HCT116 (cell line): Measurements from ENCODE around the gene FNBP1L. TPM values are rescaled to one million over a fixed set of nuclear protein-coding genes. Genes with fewer than 3 reads are reported as not detected.

Source experiments
- ATAC-seq: fragments of 200-7000 bp; cut with Tn5 transposase; 2 replicates; pipeline ENCODE4 v1.9.1; 2020; ENCODE audit warnings: mild to moderate bottlenecking, moderate library complexity
- BruUV-seq: library from RNA; stranded (reverse); fragments of 400-500 nt; replicated peaks from 2 replicates; lab custom pipeline; 2021; lab: Mats Ljungman, UMichigan
- CTCF ChIA-PET: fragments of 300-600 bp; sonication (Branson Sonifier 250); formaldehyde crosslinking; loops from one replicate; lab custom pipeline; 2021; ENCODE audit warnings: antibody characterized with exemption; lab: Charles Lee
- POLR2A ChIA-PET: fragments of 300-600, 350-600 bp; sonication (Branson Sonifier 250); formaldehyde crosslinking; loops from one replicate; lab custom pipeline; 2021; ENCODE audit warnings: antibody characterized with exemption; lab: Charles Lee
- RAD21 ChIA-PET, 2 experiments: fragments of 300-600 bp; sonication (Branson Sonifier 250); formaldehyde crosslinking; loops; one replicate each; lab custom pipeline; 2023; ENCODE audit warnings: low total read pairs in 2 of 2; ENCODE audit not compliant: uncharacterized antibody in 2 of 2, unreplicated experiment in 2 of 2, low non-redundant PET in 1 of 2; lab: Charles Lee
- DNase-seq: peaks from one replicate; pipeline ENCODE4 v3.0.0-alpha.2; 2010; ENCODE audit warnings: low read depth, low spot score
- H2AFZ ChIP-seq: fragments of 200-600 bp; shearing (Covaris generic), sonication (generic); 2 replicates; pipeline ENCODE4 v1.6.1; 2017; ENCODE audit warnings: low read depth, mixed run types, mixed read lengths, antibody characterized with exemption, low read length; ENCODE audit not compliant: poor library complexity, severe bottlenecking
- H3K27ac ChIP-seq: 2 replicates; pipeline ENCODE4 v1.5.1; 2012; ENCODE audit warnings: low read depth, low read length
- H3K27me3 ChIP-seq: fragments of 200-600 bp; sonication (generic); 2 replicates; pipeline ENCODE4 v1.6.1; 2016; ENCODE audit warnings: mixed run types, low read length, mixed read lengths; ENCODE audit not compliant: insufficient read depth
- H3K36me3 ChIP-seq, 2 experiments: fragments of 200-500 bp in 1 of 2; fragments of 200-600 bp in 1 of 2; sonication (Bioruptor generic) in 1 of 2; sonication (generic) in 1 of 2; 2 replicates each; pipeline versions ENCODE4 v1.5.1 to v1.6.1; 2014 to 2016; ENCODE audit warnings: low read length in 2 of 2, inconsistent platforms in 1 of 2, mixed read lengths in 1 of 2, mixed run types in 1 of 2; ENCODE audit not compliant: insufficient read depth in 2 of 2, control insufficient read depth in 1 of 2
- H3K4me1 ChIP-seq, 2 experiments: fragments of 200-600 bp in 1 of 2; sonication (generic) in 1 of 2; 2 replicates each; pipeline versions ENCODE4 v1.5.1 to v1.6.1; 2012 to 2017; ENCODE audit warnings: low read length in 2 of 2, inconsistent platforms in 1 of 2, mild to moderate bottlenecking in 1 of 2, mixed read lengths in 1 of 2, mixed run types in 1 of 2, moderate library complexity in 1 of 2; ENCODE audit not compliant: insufficient read depth in 2 of 2, control insufficient read depth in 1 of 2
- H3K4me2 ChIP-seq: fragments of 200-600 bp; sonication (generic); 2 replicates; pipeline ENCODE4 v1.6.1; 2017; ENCODE audit warnings: mixed run types, low read length, mixed read lengths
- H3K4me3 ChIP-seq, 2 experiments: fragments of 200-600 bp in 1 of 2; sonication (generic) in 1 of 2; replicated peaks in 1 of 2; 2 replicates each; pipeline ENCODE4 v1.5.1; 2011 to 2016; ENCODE audit warnings: low read length in 2 of 2, control low read depth in 1 of 2, low read depth in 1 of 2, mild to moderate bottlenecking in 1 of 2, mixed read lengths in 1 of 2, mixed run types in 1 of 2
- H3K79me2 ChIP-seq: fragments of 200-600 bp; sonication (generic); 2 replicates; pipeline ENCODE4 v1.6.1; 2017; ENCODE audit warnings: mild to moderate bottlenecking, mixed run types, low read length, moderate library complexity, mixed read lengths; ENCODE audit not compliant: insufficient read depth
- H3K9ac ChIP-seq: fragments of 200-600 bp; sonication (generic); 2 replicates; pipeline ENCODE4 v1.6.1; 2016; ENCODE audit warnings: low read length, mixed read lengths
- H3K9me2 ChIP-seq: fragments of 200-600 bp; sonication (generic), shearing (Covaris generic); 2 replicates; pipeline ENCODE4 v1.6.1; 2017; ENCODE audit warnings: mixed run types, mild to moderate bottlenecking, moderate library complexity; ENCODE audit not compliant: insufficient read depth
- H3K9me3 ChIP-seq, 2 experiments: fragments of 200-500 bp in 1 of 2; fragments of 200-600 bp in 1 of 2; sonication (Bioruptor generic) in 1 of 2; sonication (generic) in 1 of 2; 2 replicates each; pipeline ENCODE4 v1.6.1; 2014 to 2017; ENCODE audit warnings: low read length in 2 of 2, mixed read lengths in 2 of 2, inconsistent platforms in 1 of 2, low read depth in 1 of 2, mild to moderate bottlenecking in 1 of 2, mixed run types in 1 of 2, moderate library complexity in 1 of 2; ENCODE audit not compliant: control insufficient read depth in 1 of 2, insufficient read depth in 1 of 2
- H4K20me1 ChIP-seq: fragments of 200-600 bp; sonication (generic), shearing (Covaris generic); 2 replicates; pipeline ENCODE4 v1.6.1; 2017; ENCODE audit warnings: mixed run types, mild to moderate bottlenecking, moderate library complexity; ENCODE audit not compliant: insufficient read depth
- CEBPB ChIP-seq: IDR thresholded peaks from 2 replicates; pipeline ENCODE4 v1.6.1; 2012; ENCODE audit warnings: low read depth
- EGR1 ChIP-seq: IDR thresholded peaks from 2 replicates; pipeline ENCODE4 v1.6.1; 2012; ENCODE audit warnings: low read depth
- ELF1 ChIP-seq: IDR thresholded peaks from 2 replicates; pipeline ENCODE4 v1.6.1; 2012; ENCODE audit warnings: low read depth, borderline replicate concordance
- YY1 ChIP-seq: IDR thresholded peaks from 2 replicates; pipeline ENCODE4 v1.6.1; 2011; ENCODE audit warnings: low read length, low read depth, moderate library complexity, mild to moderate bottlenecking; ENCODE audit not compliant: insufficient replicate concordance; ENCODE audit errors: extremely low read depth
- ZFX ChIP-seq: fragments of 450-650 bp; IDR thresholded peaks from 2 replicates; pipeline ENCODE4 v1.6.1; 2017
- ZNF274 ChIP-seq: fragments of 200-500 bp; sonication (Bioruptor generic); IDR thresholded peaks from 2 replicates; pipeline ENCODE4 v1.6.1; 2014; ENCODE audit warnings: mild to moderate bottlenecking, low read depth, low read length, inconsistent platforms
- intact Hi-C: fragments of 100-400 bp; cut with micrococcal nuclease; formaldehyde crosslinking; loops from 2 replicates; pipeline ENCODE4 v1.10.0; 2022
- total RNA-seq: library from RNA; stranded (reverse); gene quantifications from one replicate; pipeline ENCODE4 v1.2.1, GENCODE V29; 2021; ENCODE audit not compliant: unreplicated experiment
- TF ChIP-seq, protein P1 (sequence below): IDR thresholded peaks from 2 replicates; pipeline ENCODE4 v1.6.1; 2012
- TF ChIP-seq, protein P2 (sequence below): IDR thresholded peaks from 2 replicates; pipeline ENCODE4 v1.6.1; 2011; ENCODE audit warnings: mild to moderate bottlenecking, low read length, moderate library complexity; ENCODE audit not compliant: insufficient replicate concordance; ENCODE audit errors: extremely low read depth

FNBP1L gene
- total RNA-seq, 1 experiment from 2014 or later: 26.1 TPM

GRCh38 chr1:93549811-93550210 lies 101.9 kb downstream of the FNBP1L start:
- H2AFZ ChIP-seq: no peak overlapping the region
- H3K4me1 ChIP-seq: peaks cover 4 to 15% of the 10 kb centered on the region in 2 experiments; a peak in 3 of 4 replicates
- TF ChIP-seq ELF1: no peak
- TF ChIP-seq, protein P1, sequence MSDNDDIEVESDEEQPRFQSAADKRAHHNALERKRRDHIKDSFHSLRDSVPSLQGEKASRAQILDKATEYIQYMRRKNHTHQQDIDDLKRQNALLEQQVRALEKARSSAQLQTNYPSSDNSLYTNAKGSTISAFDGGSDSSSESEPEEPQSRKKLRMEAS: no peak
- no peak for TF ChIP-seq CEBPB
- TF ChIP-seq EGR1: no peak
- TF ChIP-seq, protein P2, sequence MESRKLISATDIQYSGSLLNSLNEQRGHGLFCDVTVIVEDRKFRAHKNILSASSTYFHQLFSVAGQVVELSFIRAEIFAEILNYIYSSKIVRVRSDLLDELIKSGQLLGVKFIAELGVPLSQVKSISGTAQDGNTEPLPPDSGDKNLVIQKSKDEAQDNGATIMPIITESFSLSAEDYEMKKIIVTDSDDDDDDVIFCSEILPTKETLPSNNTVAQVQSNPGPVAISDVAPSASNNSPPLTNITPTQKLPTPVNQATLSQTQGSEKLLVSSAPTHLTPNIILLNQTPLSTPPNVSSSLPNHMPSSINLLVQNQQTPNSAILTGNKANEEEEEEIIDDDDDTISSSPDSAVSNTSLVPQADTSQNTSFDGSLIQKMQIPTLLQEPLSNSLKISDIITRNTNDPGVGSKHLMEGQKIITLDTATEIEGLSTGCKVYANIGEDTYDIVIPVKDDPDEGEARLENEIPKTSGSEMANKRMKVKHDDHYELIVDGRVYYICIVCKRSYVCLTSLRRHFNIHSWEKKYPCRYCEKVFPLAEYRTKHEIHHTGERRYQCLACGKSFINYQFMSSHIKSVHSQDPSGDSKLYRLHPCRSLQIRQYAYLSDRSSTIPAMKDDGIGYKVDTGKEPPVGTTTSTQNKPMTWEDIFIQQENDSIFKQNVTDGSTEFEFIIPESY: no peak
- no peak for TF ChIP-seq ZNF274
- TF ChIP-seq ZFX: no peak
- no peak for TF ChIP-seq YY1
- H3K4me2 ChIP-seq: no peak overlapping the region
- H3K9me3 ChIP-seq: no peaks in the 10 kb centered on the region
- DNase-seq: no peak
- ChIA-PET CTCF (no interaction called here), POLR2A (no interaction called here), RAD21 (no interaction called here)
- no peaks in the 10 kb centered on the region for H3K27me3 ChIP-seq
- H3K27ac ChIP-seq: no peak overlapping the region
- no peaks in the 10 kb centered on the region for H3K9me2 ChIP-seq
- H3K79me2 ChIP-seq: no peaks in the 10 kb centered on the region
- no peak overlapping the region for H3K4me3 ChIP-seq
- H4K20me1 ChIP-seq: no peaks in the 10 kb centered on the region
- BruUV-seq: no TSS peak
- ATAC-seq: no peak
- peaks cover 6% of the 10 kb centered on the region in 2 experiments; a peak in 3 of 4 replicates for H3K36me3 ChIP-seq
- intact Hi-C loops: no loop called here
- no peak overlapping the region for H3K9ac ChIP-seq
